Measurements from ENCODE around the gene TBC1D24.
A peak's percentile ranks its signal among the peaks of the same experiment; 100 is the strongest.

DNA sequence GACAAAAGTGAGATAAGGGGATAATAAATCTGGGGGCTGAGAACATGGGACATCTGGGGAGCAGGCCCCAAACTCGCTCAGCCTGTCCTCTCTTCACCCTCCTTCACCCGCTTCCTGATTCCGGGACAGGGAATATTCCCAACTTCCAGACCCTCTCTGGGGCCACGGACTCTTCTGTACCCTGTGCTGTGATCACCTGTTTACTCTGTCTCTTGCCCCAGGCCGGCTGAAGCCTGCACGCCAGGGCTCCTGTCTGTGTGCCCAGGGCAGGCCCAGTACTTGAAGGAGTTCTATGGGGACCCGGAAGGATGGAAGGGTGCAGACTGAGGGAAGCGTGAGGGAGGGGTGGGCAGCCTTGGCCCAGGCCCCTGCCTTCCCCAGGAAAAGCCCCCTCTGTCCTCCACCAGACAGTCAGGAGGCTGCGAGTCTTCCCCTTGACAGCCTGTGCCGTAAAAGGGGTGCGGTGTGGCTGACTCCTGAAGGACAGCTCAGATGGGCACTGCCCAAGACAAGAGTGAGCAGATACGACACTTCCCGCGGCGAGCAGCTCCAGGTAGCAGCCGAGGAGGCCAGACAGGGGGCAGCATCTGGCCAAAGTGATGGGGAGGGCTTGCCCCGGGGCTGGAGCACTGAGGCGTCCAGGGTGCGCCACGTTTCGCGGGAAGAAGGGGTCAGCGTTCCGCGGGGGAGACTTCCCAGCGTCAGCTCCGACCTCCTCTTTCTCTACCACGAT, 46.7 kb upstream of the TBC1D24 start:
- TF ChIP-seq CTCF (conservative IDR thresholded peaks at IDR 0.05; ENCODE audit: low read depth in 2 of 2) (peak; percentile 29 to 56), REST (IDR thresholded peaks at IDR 0.05; ENCODE audit: unreplicated experiment) (no peak), POLR2AphosphoS5 (IDR thresholded peaks at IDR 0.05; ENCODE audit: low read depth) (no peak), ZNF114 (CRISPR knock-in tag; IDR thresholded peaks at IDR 0.05) (no peak), EZH2 (IDR thresholded peaks at IDR 0.05; ENCODE audit: low read depth, unreplicated experiment) (no peak), EZH2phosphoT487 (IDR thresholded peaks at IDR 0.05; ENCODE audit: unreplicated experiment) (no peak), ZNF462 (CRISPR knock-in tag; IDR thresholded peaks at IDR 0.05) (no peak), STAT1 (IDR thresholded peaks at IDR 0.05; ENCODE audit: unreplicated experiment) (no peak), NANOG (IDR thresholded peaks at IDR 0.05; ENCODE audit: borderline replicate concordance) (no peak), CREB1 (CRISPR knock-in tag; IDR thresholded peaks at IDR 0.05; ENCODE audit: low read depth) (no peak), ZNF331 (CRISPR knock-in tag; IDR thresholded peaks at IDR 0.05; ENCODE audit: low read depth) (no peak), JUNB (IDR thresholded peaks at IDR 0.05; ENCODE audit: unreplicated experiment) (no peak)
- TF ChIP-seq, protein P1, sequence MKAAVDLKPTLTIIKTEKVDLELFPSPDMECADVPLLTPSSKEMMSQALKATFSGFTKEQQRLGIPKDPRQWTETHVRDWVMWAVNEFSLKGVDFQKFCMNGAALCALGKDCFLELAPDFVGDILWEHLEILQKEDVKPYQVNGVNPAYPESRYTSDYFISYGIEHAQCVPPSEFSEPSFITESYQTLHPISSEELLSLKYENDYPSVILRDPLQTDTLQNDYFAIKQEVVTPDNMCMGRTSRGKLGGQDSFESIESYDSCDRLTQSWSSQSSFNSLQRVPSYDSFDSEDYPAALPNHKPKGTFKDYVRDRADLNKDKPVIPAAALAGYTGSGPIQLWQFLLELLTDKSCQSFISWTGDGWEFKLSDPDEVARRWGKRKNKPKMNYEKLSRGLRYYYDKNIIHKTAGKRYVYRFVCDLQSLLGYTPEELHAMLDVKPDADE (IDR thresholded peaks at IDR 0.05): no peak
